ENCODE results near the gene ADAM12. TPM values are rescaled to one million over a fixed set of nuclear protein-coding genes. Genes with fewer than 3 reads are reported as not detected.

Gene ADAM12
- total RNA-seq, 1 donor from 2014 or later, result 100 TPM

GRCh38 chr10:126215746-126216631, 172.3 kb downstream of the ADAM12 start:
- H3K4me2 ChIP-seq (ENCODE audit: low read length), result peak overlapping the region; percentile 3
- H3K27me3 Mint-ChIP-seq (ENCODE audit: low read depth, unreplicated experiment), result no peaks in the 10 kb centered on the region

GRCh38 chr10:126214679-126215078, 173.6 kb downstream of the ADAM12 start:
- no peak for FAIRE-seq

More at GRCh38 chr10:126215746-126216631, 172.3 kb downstream of the ADAM12 start:
- no peak overlapping the region for H3K4me3 ChIP-seq (ENCODE audit: insufficient read depth, low read depth, low read length)
- Mint-ChIP-seq H3K27ac (ENCODE audit: unreplicated experiment) (peak overlapping the region; percentile 26), H3K9me3 (ENCODE audit: unreplicated experiment) (peaks cover 4% of the 10 kb centered on the region), H3K4me1 (ENCODE audit: low read depth, unreplicated experiment) (peaks cover 35% of the 10 kb centered on the region), H3K36me3 (ENCODE audit: low read depth, unreplicated experiment) (peaks cover 16% of the 10 kb centered on the region), H3K4me3 (ENCODE audit: unreplicated experiment) (no peak overlapping the region)
- H3K9ac ChIP-seq (ENCODE audit: low read length), result peak overlapping the region; percentile 21
- no peaks in the 10 kb centered on the region for H3K27me3 ChIP-seq (ENCODE audit: insufficient read depth, low read length)
- FAIRE-seq (peak; percentile 82), DNase-seq (ENCODE audit: low read depth) (peak; percentile 88)
- H3K4me1 ChIP-seq (ENCODE audit: insufficient read depth, low read length), result peaks cover 13% of the 10 kb centered on the region
- H3K79me2 ChIP-seq (ENCODE audit: insufficient read depth, low read length), result peaks cover 65% of the 10 kb centered on the region
- no peaks in the 10 kb centered on the region for H3K9me3 ChIP-seq (ENCODE audit: insufficient read depth, low read depth, low read length)
- H4K20me1 ChIP-seq (ENCODE audit: insufficient read depth, low read length), result no peaks in the 10 kb centered on the region
- H3K27ac ChIP-seq (ENCODE audit: low read depth, low read length), result peak overlapping the region; percentile 27
- peaks cover 2% of the 10 kb centered on the region for H3K36me3 ChIP-seq (ENCODE audit: insufficient read depth, low read length)
- H2AFZ ChIP-seq (ENCODE audit: low read depth, low read length), result no peak overlapping the region
- TF ChIP-seq EZH2 (IDR thresholded peaks at IDR 0.05; ENCODE audit: insufficient read depth, low read length) (no peak), CTCF (IDR thresholded peaks at IDR 0.05; ENCODE audit: insufficient read depth, low read depth, low read length) (no peak)

More at GRCh38 chr10:126214679-126215078, 173.6 kb downstream of the ADAM12 start:
- no peak overlapping the region for H3K27ac ChIP-seq (ENCODE audit: low read depth, low read length)
- H3K4me1 ChIP-seq (ENCODE audit: insufficient read depth, low read length), result peaks cover 18% of the 10 kb centered on the region
- Mint-ChIP-seq H3K36me3 (ENCODE audit: low read depth, unreplicated experiment) (peaks cover 14% of the 10 kb centered on the region), H3K27me3 (ENCODE audit: low read depth, unreplicated experiment) (no peaks in the 10 kb centered on the region), H3K9me3 (ENCODE audit: unreplicated experiment) (peaks cover 4% of the 10 kb centered on the region), H3K27ac (ENCODE audit: unreplicated experiment) (no peak overlapping the region), H3K4me3 (ENCODE audit: unreplicated experiment) (no peak overlapping the region), H3K4me1 (ENCODE audit: low read depth, unreplicated experiment) (peaks cover 39% of the 10 kb centered on the region)
- H3K36me3 ChIP-seq (ENCODE audit: insufficient read depth, low read length), result no peaks in the 10 kb centered on the region
- no peak overlapping the region for H3K9ac ChIP-seq (ENCODE audit: low read length)
- no peaks in the 10 kb centered on the region for H3K27me3 ChIP-seq (ENCODE audit: insufficient read depth, low read length)
- H3K79me2 ChIP-seq (ENCODE audit: insufficient read depth, low read length), result peaks cover 61% of the 10 kb centered on the region
- no peak overlapping the region for H2AFZ ChIP-seq (ENCODE audit: low read depth, low read length)
- H3K4me2 ChIP-seq (ENCODE audit: low read length), result no peak overlapping the region
- TF ChIP-seq EZH2 (IDR thresholded peaks at IDR 0.05; ENCODE audit: insufficient read depth, low read length) (no peak), CTCF (IDR thresholded peaks at IDR 0.05; ENCODE audit: insufficient read depth, low read depth, low read length) (no peak)
- no peak overlapping the region for H3K4me3 ChIP-seq (ENCODE audit: insufficient read depth, low read depth, low read length)
- no peaks in the 10 kb centered on the region for H4K20me1 ChIP-seq (ENCODE audit: insufficient read depth, low read length)
- no peaks in the 10 kb centered on the region for H3K9me3 ChIP-seq (ENCODE audit: insufficient read depth, low read depth, low read length)
- no peak for DNase-seq (ENCODE audit: low read depth)

All from astrocyte (in vitro differentiated cells and primary cell).